Measurements from ENCODE around the gene CSRNP3. TPM values are rescaled to one million over a fixed set of nuclear protein-coding genes. Genes with fewer than 3 reads are reported as not detected.

Gene CSRNP3
- total RNA-seq, 1 experiment from 2014 or later, result not detected

DNA sequence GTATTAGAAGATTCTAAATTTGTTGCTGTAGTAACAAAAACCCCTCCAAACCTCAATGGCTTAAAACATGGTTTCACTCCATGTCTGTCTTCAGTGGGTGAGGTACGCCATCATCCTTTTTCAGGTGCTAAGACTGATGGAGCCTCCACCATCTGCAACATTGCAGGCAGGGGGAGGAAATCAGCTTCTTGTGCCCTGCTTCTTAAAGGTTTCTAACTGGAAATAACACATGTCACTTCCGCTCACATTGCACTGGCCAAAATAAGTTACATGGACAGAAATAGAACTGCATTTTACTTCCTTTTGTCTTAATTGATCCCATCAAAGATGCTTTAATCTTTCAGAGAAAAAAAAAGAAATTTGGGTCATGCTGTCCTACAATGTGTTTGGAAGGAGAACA is 230.4 kb downstream of the CSRNP3 start:
- no peak for DNase-seq (ENCODE audit: low spot score)
- in situ Hi-C loops (cut with HindIII; ENCODE audit: low sequenced_read_pairs), result no loop called here

DNA sequence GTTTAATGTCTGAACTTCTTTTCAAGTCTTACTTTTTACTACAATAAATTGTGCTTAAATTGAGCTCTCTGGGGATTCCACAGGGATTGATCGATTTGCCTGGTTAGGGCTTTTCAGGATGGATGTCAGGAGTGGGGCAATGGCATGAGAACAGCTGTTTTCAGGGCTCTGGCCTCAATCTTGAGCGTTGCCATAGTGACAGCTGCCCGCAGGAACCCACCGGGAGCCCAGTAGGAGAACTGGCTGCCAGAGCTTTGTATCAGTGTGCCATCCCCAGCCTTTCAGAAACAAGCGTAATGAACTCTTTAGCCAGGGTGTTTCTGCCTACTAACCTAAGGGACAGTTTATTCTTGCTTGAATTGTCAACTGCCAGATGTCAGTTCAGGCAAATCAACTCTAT is 231.0 kb downstream of the CSRNP3 start:
- no peak for DNase-seq (ENCODE audit: low spot score)
- in situ Hi-C loops (cut with HindIII; ENCODE audit: low sequenced_read_pairs), result no loop called here

DNA sequence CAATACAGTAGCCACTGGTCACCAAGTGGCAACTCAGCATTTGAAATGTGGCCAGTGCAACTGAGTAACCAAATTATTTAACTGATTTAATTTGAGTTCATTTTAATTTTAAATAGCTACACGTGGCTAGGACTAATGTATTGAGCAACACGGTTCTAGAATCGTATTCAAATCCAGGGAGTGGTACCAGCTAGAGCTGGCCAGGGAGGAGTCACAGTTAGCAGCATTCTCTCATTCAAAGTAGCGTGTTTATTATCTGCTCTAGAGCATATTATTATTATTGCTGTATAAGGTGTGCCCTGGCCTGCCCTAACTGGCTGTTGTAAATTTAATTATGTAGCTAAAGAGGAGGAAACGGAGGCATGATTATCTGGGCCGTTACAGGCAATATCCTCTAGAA is 231.6 kb downstream of the CSRNP3 start:
- in situ Hi-C loops (cut with HindIII; ENCODE audit: low sequenced_read_pairs), result no loop called here
- no peak for DNase-seq (ENCODE audit: low spot score)

DNA sequence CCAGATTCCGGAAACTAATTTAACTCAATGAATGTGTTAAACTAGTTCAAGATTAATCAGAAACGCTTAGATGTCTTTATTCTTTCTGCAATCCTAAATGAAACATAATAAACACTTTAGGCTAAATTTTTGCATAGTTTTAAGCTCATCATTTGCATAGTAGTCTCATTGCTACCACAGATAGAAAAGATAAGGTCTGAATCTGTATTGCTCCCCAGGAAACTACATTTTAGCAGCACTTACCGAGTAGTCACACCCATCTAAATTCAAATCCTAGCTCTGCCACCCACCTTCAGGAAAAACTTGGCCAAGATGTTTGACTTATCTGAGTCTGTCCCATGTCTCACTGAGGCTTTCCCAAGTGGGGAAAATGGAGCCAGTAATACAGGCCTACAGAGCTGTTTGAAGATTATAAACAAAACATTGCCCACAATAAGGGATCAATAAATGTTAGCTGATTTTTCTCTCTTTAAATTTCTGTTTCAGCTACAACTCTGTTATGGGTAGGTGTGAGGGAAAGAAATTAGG is 237.5 kb downstream of the CSRNP3 start:
- in situ Hi-C loops (cut with HindIII; ENCODE audit: low sequenced_read_pairs), result no loop called here
- DNase-seq (ENCODE audit: low spot score), result no peak

DNA sequence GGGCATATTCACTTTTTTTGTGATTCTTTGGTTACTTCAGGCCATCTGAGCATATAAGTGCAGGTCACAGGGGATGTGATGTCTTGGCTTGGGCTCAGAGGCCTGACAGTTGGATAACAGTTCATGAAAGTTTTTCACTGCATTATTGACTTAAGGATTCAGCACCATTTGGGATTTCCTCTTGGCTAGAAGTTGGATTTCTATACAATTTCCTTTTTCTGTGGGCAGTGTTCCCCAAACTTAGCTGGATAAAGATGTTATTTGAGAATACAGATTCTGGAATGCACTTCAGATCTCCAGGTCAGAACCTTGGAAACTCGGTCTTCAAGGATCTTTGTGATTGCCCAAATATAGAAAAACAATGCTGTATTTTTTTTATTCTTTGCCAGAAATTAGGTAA is 246.6 kb downstream of the CSRNP3 start:
- DNase-seq (ENCODE audit: low spot score), result no peak
- in situ Hi-C loops (cut with HindIII; ENCODE audit: low sequenced_read_pairs), result no loop called here

DNA sequence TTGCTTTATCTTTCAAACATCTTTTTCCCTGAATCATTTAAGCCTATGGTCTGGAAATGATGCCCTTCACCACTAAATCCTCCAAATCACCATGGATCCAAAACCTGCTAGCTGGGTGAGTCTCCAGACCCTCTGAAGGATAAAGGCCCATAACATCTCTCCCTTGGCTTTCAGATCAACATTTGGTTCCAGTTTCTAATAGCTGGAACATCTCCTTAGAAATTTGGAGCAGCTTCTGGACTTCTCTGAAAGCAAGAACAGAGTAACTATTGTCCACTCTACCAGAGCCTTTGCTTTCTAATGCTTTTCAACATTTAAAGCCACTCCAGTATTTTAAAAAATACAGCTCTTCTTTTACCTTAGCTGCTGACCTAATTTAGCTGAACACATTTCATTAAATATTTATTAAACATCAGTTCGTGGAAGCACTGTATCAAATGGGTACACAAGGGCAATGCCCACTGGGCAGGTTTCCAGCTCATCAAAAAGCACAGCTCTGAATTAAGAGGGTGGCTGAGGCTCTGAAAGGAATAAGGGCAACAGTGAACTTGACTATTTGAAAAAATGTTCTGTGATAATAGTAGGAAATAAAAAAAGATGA is 249.2 kb downstream of the CSRNP3 start:
- DNase-seq (ENCODE audit: low spot score), result peak; percentile 27
- in situ Hi-C loops (cut with HindIII; ENCODE audit: low sequenced_read_pairs), result no loop called here

DNA sequence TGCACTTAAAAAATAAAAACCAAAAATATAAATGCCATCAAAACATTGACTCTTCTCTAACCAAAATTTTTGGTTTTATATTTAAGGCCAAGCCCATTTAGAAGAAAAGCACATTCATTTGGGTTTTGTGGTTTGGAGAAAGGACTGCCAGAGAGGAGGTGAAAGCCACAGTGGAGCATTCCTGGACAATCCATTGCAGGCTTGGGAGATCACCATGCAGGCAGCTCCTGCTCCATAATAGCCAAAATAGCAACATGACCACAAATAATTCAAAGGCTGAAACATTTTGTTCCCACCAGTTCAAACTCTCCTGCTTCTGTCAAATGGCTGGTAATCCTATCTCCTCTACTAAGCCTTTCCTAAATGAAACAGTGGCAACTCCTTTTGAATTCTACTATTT is 251.0 kb downstream of the CSRNP3 start:
- in situ Hi-C loops (cut with HindIII; ENCODE audit: low sequenced_read_pairs), result no loop called here

DNA sequence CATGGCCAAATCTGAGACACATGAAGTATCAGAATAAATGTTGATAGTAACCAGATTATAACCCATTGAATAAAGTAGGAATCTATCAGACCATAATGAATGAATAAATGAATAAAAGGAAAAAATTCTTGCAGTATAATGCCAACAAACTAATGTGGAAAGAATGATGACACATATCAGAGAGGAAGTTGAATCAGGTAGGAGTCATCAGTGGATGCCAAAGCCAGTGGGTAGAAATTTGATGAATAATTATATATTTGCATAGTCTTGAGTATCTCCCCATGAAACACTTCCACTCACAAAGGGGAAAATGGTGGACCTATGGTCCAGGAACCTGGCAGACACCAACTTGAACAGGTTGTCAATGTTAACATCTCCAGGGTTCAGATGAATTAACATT is 255.9 kb downstream of the CSRNP3 start:
- in situ Hi-C loops (cut with HindIII; ENCODE audit: low sequenced_read_pairs), result no loop called here
- DNase-seq (ENCODE audit: low spot score), result no peak

More for the DNA sequence above, 251.0 kb downstream of the CSRNP3 start:
- DNase-seq (ENCODE audit: low spot score), result no peak

Other genes with a start within 250 kb of the CSRNP3 start
- gene SCN2A, start 230.3 kb upstream of the CSRNP3 start, total RNA-seq (2014; rRNA removed; shearing (Covaris generic)), result not detected in 2 replicates